HepG2 (cell line): ENCODE measurements around the gene METAP1. TPM values are rescaled to one million over a fixed set of nuclear protein-coding genes. Genes with fewer than 3 reads are reported as not detected.

Source experiments
- DMAP1 ChIP-seq: IDR thresholded peaks from 2 replicates; pipeline ENCODE4 v1.6.1; 2016
- FOXC1 ChIP-seq: sonication (generic); formaldehyde crosslinking; IDR thresholded peaks from 2 replicates; pipeline ENCODE4 v1.8.0; 2022; ENCODE audit warnings: mild to moderate bottlenecking, missing genetic modification reagents, borderline replicate concordance
- HINFP ChIP-seq: sonication (generic); formaldehyde crosslinking; IDR thresholded peaks from 2 replicates; pipeline ENCODE4 v1.4.0; 2020; ENCODE audit warnings: low read depth, mild to moderate bottlenecking, missing genetic modification reagents
- KIAA2018 ChIP-seq: sonication (generic); formaldehyde crosslinking; IDR thresholded peaks from 2 replicates; pipeline ENCODE4 v1.5.0; 2020; ENCODE audit warnings: mild to moderate bottlenecking, missing genetic modification reagents, borderline replicate concordance
- MXD1 ChIP-seq: sonication (generic); formaldehyde crosslinking; IDR thresholded peaks from 2 replicates; pipeline ENCODE4 v1.4.0; 2020; ENCODE audit warnings: mild to moderate bottlenecking, missing genetic modification reagents
- NCOA2 ChIP-seq: sonication (generic); formaldehyde crosslinking; IDR thresholded peaks from 2 replicates; pipeline ENCODE4 v1.8.0; 2022; ENCODE audit warnings: inconsistent platforms
- RBM22 ChIP-seq: fragments of 200-400 bp; formaldehyde crosslinking; optimal IDR thresholded peaks from 2 replicates; pipeline ENCODE3; 2017; ENCODE audit warnings: mild to moderate bottlenecking, low read length, moderate library complexity
- RFX1 ChIP-seq: fragments of 450-650 bp; IDR thresholded peaks from 2 replicates; pipeline ENCODE4 v1.6.1; 2017
- SETDB1 ChIP-seq: sonication (generic); formaldehyde crosslinking; IDR thresholded peaks from 2 replicates; pipeline ENCODE4 v1.5.1; 2020; ENCODE audit warnings: missing genetic modification reagents, mild to moderate bottlenecking, borderline replicate concordance
- SMAD3 ChIP-seq: sonication (generic); formaldehyde crosslinking; IDR thresholded peaks from 2 replicates; pipeline ENCODE4 v1.4.0; 2020; ENCODE audit warnings: missing genetic modification reagents
- ZNF18 ChIP-seq: sonication (generic); formaldehyde crosslinking; IDR thresholded peaks from 2 replicates; pipeline ENCODE4 v1.8.0; 2022; ENCODE audit warnings: mild to moderate bottlenecking, missing genetic modification reagents; ENCODE audit not compliant: insufficient replicate concordance
- ZNF280B ChIP-seq: sonication (generic); formaldehyde crosslinking; IDR thresholded peaks from 2 replicates; pipeline ENCODE4 v1.5.0; 2020; ENCODE audit warnings: missing genetic modification reagents, mild to moderate bottlenecking, borderline replicate concordance
- ZNF597 ChIP-seq: sonication (generic); formaldehyde crosslinking; IDR thresholded peaks from 2 replicates; pipeline ENCODE4 v1.5.0; 2020; ENCODE audit warnings: missing genetic modification reagents
- polyA plus RNA-seq, 8 experiments: library from polyadenylated mRNA; depleted of rRNA in 3 of 8; stranded (reverse) in 7 of 8; unstranded in 1 of 8; fragments of >200 nt; fragmentation: Illumina TruSeq in 4 of 8; extraction: Trizol in 4 of 8; gene quantifications; 2 replicates each; pipeline versions ENCODE4 v1.2.1 to v1.2.3, GENCODE V29; 2011 to 2016; ENCODE audit warnings: low read depth in 4 of 8, missing spikeins in 1 of 8, mixed read lengths in 1 of 8; ENCODE audit not compliant: insufficient read depth in 1 of 8
- total RNA-seq, 5 experiments: library from RNA; depleted of rRNA; stranded (reverse); fragments of >200 nt; fragmentation: Illumina TruSeq; extraction: Trizol; gene quantifications; 2 replicates each; pipeline ENCODE4 v1.2.3, GENCODE V29; 2016; ENCODE audit warnings: low read depth in 1 of 5

The METAP1 gene
- total and polyA plus RNA-seq, 2 of the 13 experiments (the other 11 are each of a cell fraction or from before 2014, with no cell fraction given), result 44.9 to 53.5 TPM

- TF ChIP-seq KIAA2018 (CRISPR knock-in tag) (no peak), RFX1 (no peak), SETDB1 (CRISPR knock-in tag) (no peak), HINFP (no peak), NCOA2 (CRISPR knock-in tag) (peak; percentile 10; the same call in 1 of the 2 replicates), ZNF18 (no peak), ZNF280B (no peak), SMAD3 (CRISPR knock-in tag) (peak; percentile 35; the same call in 1 of the 2 replicates), MXD1 (peak; percentile 88), ZNF597 (CRISPR knock-in tag) (no peak), FOXC1 (CRISPR knock-in tag) (no peak; the same call in 1 of the 2 replicates), DMAP1 (CRISPR knock-in tag) (peak; percentile 90), RBM22 (no peak)
Measured at GRCh38 chr4:98995183-98996055, at the start of gene METAP1 (continued).
